Mesenchymal stem cell (in vitro differentiated cells and primary cell): ENCODE data around the gene ZFX.

Experiments used
- DNase-seq: peaks from one replicate; pipeline ENCODE4 v3.0.0-alpha.2; 2013
- H2AFZ ChIP-seq: one replicate; pipeline ENCODE4 v1.6.1; 2013; ENCODE audit warnings: low read depth, mild to moderate bottlenecking, control low read depth, inconsistent platforms, low read length, moderate library complexity
- H2AK5ac ChIP-seq: 2 replicates; pipeline ENCODE4 v1.6.1; 2013; ENCODE audit warnings: low read length, moderate library complexity, mild to moderate bottlenecking, inconsistent platforms; ENCODE audit not compliant: severe bottlenecking
- H2BK120ac ChIP-seq: one replicate; pipeline ENCODE4 v1.6.1; 2013; ENCODE audit warnings: low read depth, mild to moderate bottlenecking, inconsistent platforms, low read length, moderate library complexity
- H2BK12ac ChIP-seq, 2 experiments: one replicate each; pipeline ENCODE4 v1.6.1; 2013; ENCODE audit warnings: inconsistent platforms in 2 of 2, low read length in 2 of 2, mild to moderate bottlenecking in 2 of 2, moderate library complexity in 2 of 2, control low read depth in 1 of 2
- H2BK15ac ChIP-seq: one replicate; pipeline ENCODE4 v1.6.1; 2013; ENCODE audit warnings: mild to moderate bottlenecking, low read depth, inconsistent platforms; ENCODE audit not compliant: poor library complexity, severe bottlenecking
- H2BK5ac ChIP-seq: 2 replicates; pipeline ENCODE4 v1.6.1; 2013; ENCODE audit warnings: low read depth, mild to moderate bottlenecking, low read length, control low read depth, inconsistent platforms; ENCODE audit not compliant: poor library complexity, severe bottlenecking
- H3K14ac ChIP-seq, 2 experiments: one replicate each; pipeline ENCODE4 v1.6.1; 2013; ENCODE audit warnings: inconsistent platforms in 2 of 2, low read length in 2 of 2, control low read depth in 1 of 2, mild to moderate bottlenecking in 1 of 2, moderate library complexity in 1 of 2
- H3K18ac ChIP-seq, 2 experiments: one replicate each; pipeline ENCODE4 v1.6.1; 2013; ENCODE audit warnings: inconsistent platforms in 2 of 2, low read length in 2 of 2, control low read depth in 1 of 2, low read depth in 1 of 2, mild to moderate bottlenecking in 1 of 2
- H3K23ac ChIP-seq, 2 experiments: one replicate each; pipeline ENCODE4 v1.6.1; 2013; ENCODE audit warnings: inconsistent platforms in 2 of 2, low read length in 2 of 2, mild to moderate bottlenecking in 2 of 2, moderate library complexity in 2 of 2, control low read depth in 1 of 2
- H3K27ac ChIP-seq: 2 replicates; pipeline ENCODE4 v1.5.1; 2013; ENCODE audit warnings: mild to moderate bottlenecking, moderate library complexity, low read length, control low read depth, inconsistent platforms; ENCODE audit not compliant: poor library complexity, severe bottlenecking
- H3K27me3 ChIP-seq, 2 experiments: 2 replicates each; pipeline versions ENCODE4 v1.6.1 to v1.7.0; 2013; ENCODE audit warnings: low read length in 2 of 2, mild to moderate bottlenecking in 2 of 2, moderate library complexity in 2 of 2, control low read depth in 1 of 2, inconsistent platforms in 1 of 2; ENCODE audit not compliant: control insufficient read depth in 1 of 2, insufficient read depth in 1 of 2
- H3K36me3 ChIP-seq, 2 experiments: 2 replicates each; pipeline versions ENCODE4 v1.6.1 to v1.7.0; 2013; ENCODE audit warnings: low read length in 2 of 2, control low read depth in 1 of 2, inconsistent platforms in 1 of 2, low read depth in 1 of 2, mild to moderate bottlenecking in 1 of 2; ENCODE audit not compliant: insufficient read depth in 2 of 2, control insufficient read depth in 1 of 2
- H3K4ac ChIP-seq, 2 experiments: one replicate each; pipeline ENCODE4 v1.6.1; 2013; ENCODE audit warnings: inconsistent platforms in 2 of 2, low read length in 2 of 2, mild to moderate bottlenecking in 2 of 2, moderate library complexity in 2 of 2, control low read depth in 1 of 2, low read depth in 1 of 2
- H3K4me1 ChIP-seq: 2 replicates; pipeline ENCODE4 v1.6.1; 2013; ENCODE audit warnings: low read depth, low read length, control low read depth; ENCODE audit not compliant: control insufficient read depth, insufficient read depth
- H3K4me2 ChIP-seq: 2 replicates; pipeline ENCODE4 v1.6.1; 2013; ENCODE audit warnings: low read length, mild to moderate bottlenecking, inconsistent platforms; ENCODE audit not compliant: poor library complexity, severe bottlenecking
- H3K4me3 ChIP-seq, 2 experiments: 2 replicates each; pipeline versions ENCODE4 v1.5.1 to v1.7.0; 2013; ENCODE audit warnings: low read length in 2 of 2, mild to moderate bottlenecking in 2 of 2, control low read depth in 1 of 2, low read depth in 1 of 2; ENCODE audit not compliant: insufficient read depth in 1 of 2
- H3K79me1 ChIP-seq: replicated peaks from 2 replicates; pipeline ENCODE4 v1.6.1; 2013; ENCODE audit warnings: mild to moderate bottlenecking, control low read depth, low read length, inconsistent platforms; ENCODE audit not compliant: poor library complexity, severe bottlenecking
- H3K9ac ChIP-seq: 2 replicates; pipeline ENCODE4 v1.7.0; 2013; ENCODE audit warnings: mild to moderate bottlenecking, low read length, moderate library complexity
- H3K9me3 ChIP-seq: 2 replicates; pipeline ENCODE4 v1.7.0; 2013; ENCODE audit warnings: mild to moderate bottlenecking, low read length; ENCODE audit not compliant: control insufficient read depth
- H4K8ac ChIP-seq: one replicate; pipeline ENCODE4 v1.6.1; 2013; ENCODE audit warnings: inconsistent platforms, mild to moderate bottlenecking, low read length, moderate library complexity
- H4K91ac ChIP-seq: one replicate; pipeline ENCODE4 v1.6.1; 2013; ENCODE audit warnings: mild to moderate bottlenecking, low read length, inconsistent platforms
- WGBS: methylation state at CpG from one replicate; pipeline ENCODE4 v1.1.7; 2013; ENCODE audit warnings: mixed read lengths; 5-methylcytosine and 5-hydroxymethylcytosine counted together

ZFX gene

GRCh38 chrX:24144528-24144927 lies 5.0 kb upstream of the ZFX start:
- Histone ChIP-seq H3K36me3 (no peaks in the 10 kb centered on the region), H3K27me3 (peaks cover 0 to 4% of the 10 kb centered on the region in 2 experiments), H3K9ac (no peak overlapping the region), H3K4me1 (no peaks in the 10 kb centered on the region), H2BK12ac (no peak overlapping the region), H2BK5ac (no peak overlapping the region), H3K79me1 (no peaks in the 10 kb centered on the region), H3K4me3 (no peak overlapping the region), H2BK15ac (no peak overlapping the region), H3K9me3 (no peaks in the 10 kb centered on the region), H4K91ac (no peak overlapping the region), H3K4ac (no peak overlapping the region), H3K18ac (no peak overlapping the region), H3K14ac (no peak overlapping the region), H3K4me2 (no peak overlapping the region), H2AK5ac (no peak overlapping the region), H3K23ac (no peak overlapping the region), H2AFZ (no peak overlapping the region), H3K27ac (no peak overlapping the region), H4K8ac (no peak overlapping the region), H2BK120ac (no peak overlapping the region)
- DNase-seq = no peak
- WGBS = 94% methylated on average over 6 of the region's 6 CpGs

- Histone ChIP-seq H3K9me3 (no peaks in the 10 kb centered on the region), H2AFZ (no peak overlapping the region), H3K23ac (no peak overlapping the region), H2BK15ac (no peak overlapping the region), H4K8ac (no peak overlapping the region), H2BK5ac (no peak overlapping the region), H3K27ac (peak overlapping the region; percentile 53), H3K4me2 (no peak overlapping the region), H2AK5ac (no peak overlapping the region), H2BK12ac (no peak overlapping the region), H3K4ac (no peak overlapping the region), H3K36me3 (no peaks in the 10 kb centered on the region), H3K79me1 (no peaks in the 10 kb centered on the region), H3K9ac (peak overlapping the region; percentile 99), H3K27me3 (peaks cover 0 to 4% of the 10 kb centered on the region in 2 experiments), H2BK120ac (no peak overlapping the region), H3K18ac (no peak overlapping the region), H3K4me1 (no peaks in the 10 kb centered on the region), H4K91ac (no peak overlapping the region), H3K4me3 (peak overlapping the region in 1 of 2 experiments; percentile 50), H3K14ac (no peak overlapping the region)
- peak; percentile 28 for DNase-seq
- WGBS = 85% methylated on average over 1 of the region's 4 CpGs
Observed at GRCh38 chrX:24145303-24146186, 4.0 kb upstream of the ZFX start.

- Histone ChIP-seq H3K9me3 (no peaks in the 10 kb centered on the region), H3K14ac (no peak overlapping the region), H3K36me3 (no peaks in the 10 kb centered on the region), H3K4me1 (no peaks in the 10 kb centered on the region), H4K8ac (no peak overlapping the region), H2AFZ (no peak overlapping the region), H3K9ac (peak overlapping the region; percentile 99), H2AK5ac (no peak overlapping the region), H4K91ac (no peak overlapping the region), H2BK15ac (no peak overlapping the region), H3K27me3 (peaks cover 0 to 2% of the 10 kb centered on the region in 2 experiments), H3K27ac (peak overlapping the region; percentile 40), H2BK120ac (no peak overlapping the region), H3K79me1 (no peaks in the 10 kb centered on the region), H2BK12ac (no peak overlapping the region), H3K4me3 (peak overlapping the region in 1 of 2 experiments; percentile 50), H2BK5ac (no peak overlapping the region), H3K4ac (no peak overlapping the region), H3K4me2 (no peak overlapping the region), H3K18ac (no peak overlapping the region), H3K23ac (no peak overlapping the region)
- DNase-seq = peak; percentile 32
- 13% methylated on average over 1 of the region's 6 CpGs for WGBS
Observed at GRCh38 chrX:24146283-24146949, 3.1 kb upstream of the ZFX start.

GRCh38 chrX:24147165-24147564 lies 2.4 kb upstream of the ZFX start:
- H3K79me1 ChIP-seq = no peaks in the 10 kb centered on the region
- H2AFZ ChIP-seq = no peak overlapping the region
- H3K4ac ChIP-seq = no peak overlapping the region
- H3K4me3 ChIP-seq = no peak overlapping the region
- H2AK5ac ChIP-seq = no peak overlapping the region
- H4K8ac ChIP-seq = no peak overlapping the region
- H2BK15ac ChIP-seq = no peak overlapping the region
- peak overlapping the region; percentile 99 for H3K9ac ChIP-seq
- H2BK5ac ChIP-seq = no peak overlapping the region
- no peak overlapping the region for H3K14ac ChIP-seq
- H2BK120ac ChIP-seq = no peak overlapping the region
- no peaks in the 10 kb centered on the region for H3K36me3 ChIP-seq
- no peak overlapping the region for H3K18ac ChIP-seq
- no peaks in the 10 kb centered on the region for H3K9me3 ChIP-seq
- no peak overlapping the region for H3K27ac ChIP-seq
- H3K27me3 ChIP-seq = no peaks in the 10 kb centered on the region
- DNase-seq = no peak
- H4K91ac ChIP-seq = no peak overlapping the region
- no peak overlapping the region for H3K23ac ChIP-seq
- H3K4me1 ChIP-seq = no peaks in the 10 kb centered on the region
- no peak overlapping the region for H3K4me2 ChIP-seq
- no peak overlapping the region for H2BK12ac ChIP-seq
